HEK293 (cell line): ENCODE results near the gene MESD.

Experiments
- BCL11B ChIP-seq: fragments of 450-650 bp; formaldehyde crosslinking; IDR thresholded peaks from 2 replicates; pipeline ENCODE4 v1.5.1; 2016; ENCODE audit warnings: low read depth, missing biosample characterization, missing genetic modification characterization
- REPIN1 ChIP-seq: fragments of 450-650 bp; formaldehyde crosslinking; IDR thresholded peaks from 2 replicates; pipeline ENCODE4 v1.5.1; 2017; ENCODE audit warnings: missing biosample characterization, missing genetic modification characterization, low read depth
- SP3 ChIP-seq: fragments of 450-650 bp; formaldehyde crosslinking; IDR thresholded peaks from 2 replicates; pipeline ENCODE4 v1.5.1; 2016; ENCODE audit warnings: missing biosample characterization, missing genetic modification characterization
- SP7 ChIP-seq: fragments of 450-650 bp; formaldehyde crosslinking; IDR thresholded peaks from 2 replicates; pipeline ENCODE4 v1.5.1; 2016; ENCODE audit warnings: missing biosample characterization, missing genetic modification characterization
- TCF7L2 ChIP-seq: IDR thresholded peaks from 2 replicates; pipeline ENCODE4 v1.6.1; 2011; ENCODE audit warnings: low read depth, mild to moderate bottlenecking, inconsistent platforms, low read length, moderate library complexity, borderline replicate concordance
- TSHZ1 ChIP-seq: fragments of 450-650 bp; formaldehyde crosslinking; IDR thresholded peaks from 2 replicates; pipeline ENCODE4 v1.5.1; 2016; ENCODE audit warnings: missing biosample characterization, missing genetic modification characterization, borderline replicate concordance
- ZFP41 ChIP-seq: fragments of 450-650 bp; formaldehyde crosslinking; IDR thresholded peaks from 2 replicates; pipeline ENCODE4 v1.5.1; 2016; ENCODE audit warnings: missing biosample characterization, missing genetic modification characterization, borderline replicate concordance
- ZIC2 ChIP-seq: fragments of 450-650 bp; formaldehyde crosslinking; IDR thresholded peaks from 2 replicates; pipeline ENCODE4 v1.5.1; 2016; ENCODE audit warnings: missing biosample characterization, missing genetic modification characterization
- ZNF132 ChIP-seq: fragments of 450-650 bp; formaldehyde crosslinking; IDR thresholded peaks from 2 replicates; pipeline ENCODE4 v1.5.1; 2017; ENCODE audit warnings: missing biosample characterization, missing genetic modification characterization, borderline replicate concordance
- ZNF155 ChIP-seq: fragments of 450-650 bp; formaldehyde crosslinking; IDR thresholded peaks from 2 replicates; pipeline ENCODE4 v1.5.1; 2016; ENCODE audit warnings: missing biosample characterization, missing genetic modification characterization
- ZNF202 ChIP-seq: fragments of 450-650 bp; formaldehyde crosslinking; IDR thresholded peaks from 2 replicates; pipeline ENCODE4 v1.5.1; 2016; ENCODE audit warnings: missing biosample characterization, missing genetic modification characterization, borderline replicate concordance
- ZNF211 ChIP-seq: fragments of 450-650 bp; formaldehyde crosslinking; IDR thresholded peaks from 2 replicates; pipeline ENCODE4 v1.5.1; 2016; ENCODE audit warnings: low read depth, missing biosample characterization, missing genetic modification characterization
- ZNF223 ChIP-seq: fragments of 450-650 bp; formaldehyde crosslinking; IDR thresholded peaks from 2 replicates; pipeline ENCODE4 v1.5.1; 2016; ENCODE audit warnings: missing biosample characterization, missing genetic modification characterization
- ZNF24 ChIP-seq: fragments of 450-650 bp; formaldehyde crosslinking; IDR thresholded peaks from 2 replicates; pipeline ENCODE4 v1.5.1; 2016; ENCODE audit warnings: missing biosample characterization, missing genetic modification characterization
- ZNF280D ChIP-seq: fragments of 450-650 bp; formaldehyde crosslinking; IDR thresholded peaks from 2 replicates; pipeline ENCODE4 v1.5.1; 2016; ENCODE audit warnings: missing biosample characterization, missing genetic modification characterization
- ZNF341 ChIP-seq: fragments of 450-650 bp; formaldehyde crosslinking; IDR thresholded peaks from 2 replicates; pipeline ENCODE4; 2016; ENCODE audit warnings: low read depth, missing biosample characterization, missing genetic modification characterization
- ZNF350 ChIP-seq: fragments of 450-650 bp; formaldehyde crosslinking; IDR thresholded peaks from 2 replicates; pipeline ENCODE4 v1.5.0; 2017; ENCODE audit warnings: missing biosample characterization, mild to moderate bottlenecking, missing genetic modification characterization
- ZNF530 ChIP-seq: fragments of 450-650 bp; formaldehyde crosslinking; IDR thresholded peaks from 2 replicates; pipeline ENCODE4 v1.5.1; 2016; ENCODE audit warnings: low read depth, missing biosample characterization, missing genetic modification characterization
- ZNF558 ChIP-seq: fragments of 450-650 bp; formaldehyde crosslinking; IDR thresholded peaks from 2 replicates; pipeline ENCODE4 v1.5.1; 2016; ENCODE audit warnings: missing biosample characterization, missing genetic modification characterization
- ZNF623 ChIP-seq: fragments of 450-650 bp; formaldehyde crosslinking; IDR thresholded peaks from 2 replicates; pipeline ENCODE4 v1.5.1; 2016; ENCODE audit warnings: missing biosample characterization, missing genetic modification characterization
- ZNF670 ChIP-seq: fragments of 450-650 bp; formaldehyde crosslinking; IDR thresholded peaks from 2 replicates; pipeline ENCODE4 v1.5.1; 2016; ENCODE audit warnings: missing biosample characterization, missing genetic modification characterization, low read depth
- ZNF677 ChIP-seq: fragments of 450-650 bp; IDR thresholded peaks from 2 replicates; pipeline ENCODE4 v1.5.0; 2018; ENCODE audit warnings: missing biosample characterization, mild to moderate bottlenecking, missing genetic modification characterization, moderate library complexity
- ZNF707 ChIP-seq: fragments of 450-650 bp; formaldehyde crosslinking; IDR thresholded peaks from 2 replicates; pipeline ENCODE4 v1.5.1; 2016; ENCODE audit warnings: missing biosample characterization, missing genetic modification characterization
- ZNF830 ChIP-seq: fragments of 450-650 bp; IDR thresholded peaks from 2 replicates; pipeline ENCODE4 v1.5.0; 2018; ENCODE audit warnings: missing biosample characterization, missing genetic modification characterization, low read depth, mild to moderate bottlenecking, moderate library complexity
- TF ChIP-seq, protein P1 (sequence below): fragments of 450-650 bp; formaldehyde crosslinking; IDR thresholded peaks from 2 replicates; pipeline ENCODE4 v1.5.1; 2016; ENCODE audit warnings: missing biosample characterization, missing genetic modification characterization
- TF ChIP-seq, protein P2 (sequence below): fragments of 450-650 bp; formaldehyde crosslinking; optimal IDR thresholded peaks from 2 replicates; pipeline ENCODE3; 2016; ENCODE audit warnings: missing biosample characterization, mild to moderate bottlenecking, missing genetic modification characterization

The MESD gene

DNA sequence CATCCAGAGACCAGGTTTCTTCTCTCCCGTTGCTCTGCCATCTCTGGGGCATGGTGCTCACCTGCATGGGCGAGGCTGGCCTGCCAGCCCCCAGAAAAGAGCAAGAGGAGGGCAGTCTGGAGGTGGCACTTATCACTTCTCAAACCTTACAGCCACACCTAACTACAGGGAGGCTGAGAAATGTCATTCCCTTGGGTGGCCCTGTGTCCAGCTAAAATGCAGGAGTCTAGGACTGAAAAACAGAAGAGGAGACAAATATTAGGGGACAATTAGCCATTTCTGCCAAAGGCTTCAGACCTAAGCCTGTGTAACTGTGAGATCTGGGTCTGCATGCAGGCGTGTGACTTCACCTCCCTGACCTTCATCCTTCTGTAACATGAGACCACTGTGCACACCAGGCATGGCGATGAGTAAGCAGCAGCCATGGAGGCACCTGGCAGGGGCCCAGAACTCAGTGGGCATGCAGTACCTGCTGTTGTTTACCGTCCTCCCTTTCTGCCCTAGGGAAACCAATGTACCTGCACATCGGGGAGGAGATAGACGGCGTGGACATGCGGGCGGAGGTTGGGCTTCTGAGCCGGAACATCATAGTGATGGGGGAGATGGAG lies 83.4 kb downstream of the MESD start (continued):
- no peak for TF ChIP-seq TSHZ1
- no peak for TF ChIP-seq BCL11B
- TF ChIP-seq, protein P1, sequence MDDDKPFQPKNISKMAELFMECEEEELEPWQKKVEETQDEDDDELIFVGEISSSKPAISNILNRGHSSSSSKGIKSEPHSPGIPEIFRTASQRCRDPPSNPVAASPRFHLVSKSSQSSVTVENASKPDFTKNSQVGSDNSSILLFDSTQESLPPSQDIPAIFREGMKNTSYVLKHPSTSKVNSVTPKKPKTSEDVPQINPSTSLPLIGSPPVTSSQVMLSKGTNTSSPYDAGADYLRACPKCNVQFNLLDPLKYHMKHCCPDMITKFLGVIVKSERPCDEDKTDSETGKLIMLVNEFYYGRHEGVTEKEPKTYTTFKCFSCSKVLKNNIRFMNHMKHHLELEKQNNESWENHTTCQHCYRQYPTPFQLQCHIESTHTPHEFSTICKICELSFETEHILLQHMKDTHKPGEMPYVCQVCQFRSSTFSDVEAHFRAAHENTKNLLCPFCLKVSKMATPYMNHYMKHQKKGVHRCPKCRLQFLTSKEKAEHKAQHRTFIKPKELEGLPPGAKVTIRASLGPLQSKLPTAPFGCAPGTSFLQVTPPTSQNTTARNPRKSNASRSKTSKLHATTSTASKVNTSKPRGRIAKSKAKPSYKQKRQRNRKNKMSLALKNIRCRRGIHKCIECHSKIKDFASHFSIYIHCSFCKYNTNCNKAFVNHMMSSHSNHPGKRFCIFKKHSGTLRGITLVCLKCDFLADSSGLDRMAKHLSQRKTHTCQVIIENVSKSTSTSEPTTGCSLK (tag by site-specific recombination): no peak
- TF ChIP-seq ZNF830: no peak
- peak; percentile 97 for TF ChIP-seq ZIC2 (tag by site-specific recombination)
- TF ChIP-seq SP3 (tag by site-specific recombination): no peak
- no peak for TF ChIP-seq TCF7L2
- peak; percentile 72 for TF ChIP-seq SP7 (tag by site-specific recombination)
- no peak for TF ChIP-seq ZNF558 (tag by site-specific recombination)
- TF ChIP-seq ZNF350 (tag by site-specific recombination): no peak
- TF ChIP-seq, protein P2, sequence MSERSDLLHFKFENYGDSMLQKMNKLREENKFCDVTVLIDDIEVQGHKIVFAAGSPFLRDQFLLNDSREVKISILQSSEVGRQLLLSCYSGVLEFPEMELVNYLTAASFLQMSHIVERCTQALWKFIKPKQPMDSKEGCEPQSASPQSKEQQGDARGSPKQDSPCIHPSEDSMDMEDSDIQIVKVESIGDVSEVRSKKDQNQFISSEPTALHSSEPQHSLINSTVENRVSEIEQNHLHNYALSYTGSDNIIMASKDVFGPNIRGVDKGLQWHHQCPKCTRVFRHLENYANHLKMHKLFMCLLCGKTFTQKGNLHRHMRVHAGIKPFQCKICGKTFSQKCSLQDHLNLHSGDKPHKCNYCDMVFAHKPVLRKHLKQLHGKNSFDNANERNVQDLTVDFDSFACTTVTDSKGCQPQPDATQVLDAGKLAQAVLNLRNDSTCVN: no peak
- TF ChIP-seq ZNF202 (tag by site-specific recombination): no peak
- no peak for TF ChIP-seq ZNF223 (tag by site-specific recombination)
- TF ChIP-seq ZNF24 (tag by site-specific recombination): no peak; the same call in 1 of the 2 replicates
- no peak for TF ChIP-seq ZNF530 (tag by site-specific recombination)
- no peak for TF ChIP-seq ZNF670 (tag by site-specific recombination)
- TF ChIP-seq ZNF280D: no peak
- no peak for TF ChIP-seq ZNF623 (tag by site-specific recombination)
- TF ChIP-seq ZNF677: no peak
- no peak for TF ChIP-seq ZNF132 (tag by site-specific recombination)
- no peak for TF ChIP-seq ZNF211
- TF ChIP-seq ZNF155 (tag by site-specific recombination): no peak
- no peak for TF ChIP-seq ZNF341 (tag by site-specific recombination)
- no peak for TF ChIP-seq REPIN1 (tag by site-specific recombination)
- TF ChIP-seq ZFP41 (tag by site-specific recombination): no peak
- TF ChIP-seq ZNF707 (tag by site-specific recombination): no peak
